GM18511 (cell line): ENCODE data around the gene P3R3URF.

Source experiments
- ATAC-seq: cut with Tn5 transposase; IDR thresholded peaks from one replicate; pipeline ENCODE4 v1.9.1; 2021; ENCODE audit warnings: mild to moderate bottlenecking, moderate library complexity; ENCODE audit not compliant: unreplicated experiment

P3R3URF gene

DNA sequence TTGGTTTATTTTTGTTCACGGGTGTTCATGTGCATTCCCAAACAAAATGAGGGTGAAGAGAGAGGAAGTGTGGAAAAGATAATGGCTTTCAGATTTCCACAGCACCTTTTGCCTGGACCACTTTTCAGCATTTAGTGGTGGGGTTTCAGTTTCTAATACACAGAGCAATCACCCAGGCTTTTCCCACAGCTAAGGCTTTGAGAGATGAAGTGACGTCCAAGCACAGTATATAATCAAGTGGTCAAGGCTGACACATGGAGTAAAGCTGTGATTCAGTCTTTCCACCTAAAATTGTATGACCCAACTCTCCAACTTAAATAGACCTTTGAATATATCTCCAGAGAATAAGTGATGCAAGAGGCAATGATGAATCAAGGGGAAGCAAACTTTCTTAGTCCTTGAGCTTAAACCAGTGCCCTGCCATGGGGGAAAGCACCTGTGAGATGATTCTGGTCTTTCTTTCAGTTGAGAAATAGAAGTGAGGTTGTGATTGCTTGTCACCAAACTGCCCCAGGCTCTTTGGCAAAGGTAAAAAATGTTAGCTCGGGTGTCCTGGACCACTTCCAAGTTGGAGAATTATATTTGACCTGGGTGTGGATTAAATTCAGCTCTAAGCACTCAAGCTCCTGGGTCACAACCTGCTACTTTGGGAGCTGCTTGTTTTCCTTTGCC lies 41.5 kb downstream of the P3R3URF start:
- no peak for ATAC-seq

DNA sequence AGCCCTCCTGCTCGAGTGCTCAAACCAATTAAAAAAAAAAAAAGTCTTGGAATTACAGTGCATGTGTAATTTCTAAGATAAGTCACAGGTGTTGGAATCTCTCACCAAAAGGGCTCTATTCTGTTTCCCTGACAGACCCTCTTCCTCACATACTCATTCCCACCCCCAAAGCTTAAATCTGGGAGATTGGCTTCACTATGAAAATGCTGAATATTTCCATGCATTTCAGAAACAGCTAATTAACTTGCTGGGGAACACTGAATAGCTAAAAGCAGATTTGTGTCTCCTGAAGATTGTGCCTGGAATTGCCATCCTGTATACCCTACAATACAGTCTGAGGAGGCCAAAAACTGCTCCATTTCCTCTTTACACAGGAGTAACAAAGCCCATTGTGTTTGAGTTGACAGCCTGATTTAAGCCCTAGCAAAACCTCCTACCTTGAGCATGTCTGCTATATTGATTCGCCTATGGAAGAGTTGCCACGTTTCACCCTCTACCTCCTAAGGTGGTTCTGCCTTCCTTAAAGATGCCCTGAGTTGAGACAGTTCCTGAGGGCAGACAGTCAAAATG lies 42.4 kb downstream of the P3R3URF start:
- no peak for ATAC-seq

DNA sequence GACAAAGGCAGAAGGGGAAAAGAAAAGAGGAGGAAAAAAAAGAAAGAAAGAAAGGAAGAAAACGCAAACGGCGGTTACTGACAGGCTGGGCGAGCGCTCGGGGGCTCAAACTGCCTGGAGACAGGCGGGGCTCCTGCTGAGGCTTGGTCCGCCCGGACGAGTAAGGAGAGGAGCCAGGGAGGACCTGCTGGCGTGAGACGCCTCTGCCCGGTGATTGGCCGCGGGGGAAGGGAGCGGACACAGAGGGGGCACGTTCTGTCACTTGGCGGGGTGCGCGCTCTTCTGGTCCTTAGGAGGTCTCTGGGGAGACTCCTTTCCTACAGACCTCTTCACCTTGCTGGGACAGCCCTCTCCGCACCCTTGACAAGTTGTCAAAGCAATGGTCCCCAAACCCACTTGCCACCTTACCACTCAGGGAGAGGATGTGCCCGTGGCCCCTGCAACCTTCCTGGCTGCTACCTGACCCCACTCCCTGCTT lies 43.1 kb downstream of the P3R3URF start:
- peak; percentile 65 for ATAC-seq

DNA sequence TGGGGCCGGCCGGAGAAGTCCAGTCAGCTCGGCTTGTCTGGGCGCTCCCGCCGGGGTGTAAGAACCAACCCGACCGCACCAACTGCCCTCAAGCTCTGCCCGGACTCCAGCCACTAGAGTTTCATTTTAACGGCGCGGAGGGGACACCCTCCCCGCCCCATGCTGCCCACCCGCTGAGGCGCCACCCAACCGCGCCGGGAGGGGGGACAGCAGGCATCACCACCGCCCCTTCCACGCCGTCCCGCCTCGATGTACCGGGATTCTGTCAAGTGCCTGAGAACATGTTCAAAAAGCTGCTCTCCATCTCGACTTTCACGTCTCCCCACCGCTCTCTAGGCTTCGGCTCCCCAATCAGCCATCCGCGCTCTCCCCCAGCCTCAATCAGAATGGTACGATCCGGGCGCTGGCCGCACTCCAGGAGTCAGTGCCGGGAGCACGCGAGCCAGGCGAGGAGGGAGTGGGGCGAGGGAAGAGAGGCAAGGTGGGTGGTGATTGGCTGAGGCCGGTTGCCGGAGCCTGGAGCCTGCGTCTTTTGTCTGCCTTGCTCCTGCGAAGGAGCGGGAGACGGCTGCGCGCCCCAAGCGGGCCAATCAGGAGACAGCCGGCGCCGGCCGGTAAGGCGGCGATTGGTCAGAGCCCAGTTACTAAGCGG lies 43.6 kb downstream of the P3R3URF start, which contains the start of gene PIK3R3:
TSS of gene PIK3R3 (minus strand) at position 101 of the 652 bp plus-strand sequence. CDS start 677 bp downstream, outside the sequence.
- peak; percentile 89 for ATAC-seq

DNA sequence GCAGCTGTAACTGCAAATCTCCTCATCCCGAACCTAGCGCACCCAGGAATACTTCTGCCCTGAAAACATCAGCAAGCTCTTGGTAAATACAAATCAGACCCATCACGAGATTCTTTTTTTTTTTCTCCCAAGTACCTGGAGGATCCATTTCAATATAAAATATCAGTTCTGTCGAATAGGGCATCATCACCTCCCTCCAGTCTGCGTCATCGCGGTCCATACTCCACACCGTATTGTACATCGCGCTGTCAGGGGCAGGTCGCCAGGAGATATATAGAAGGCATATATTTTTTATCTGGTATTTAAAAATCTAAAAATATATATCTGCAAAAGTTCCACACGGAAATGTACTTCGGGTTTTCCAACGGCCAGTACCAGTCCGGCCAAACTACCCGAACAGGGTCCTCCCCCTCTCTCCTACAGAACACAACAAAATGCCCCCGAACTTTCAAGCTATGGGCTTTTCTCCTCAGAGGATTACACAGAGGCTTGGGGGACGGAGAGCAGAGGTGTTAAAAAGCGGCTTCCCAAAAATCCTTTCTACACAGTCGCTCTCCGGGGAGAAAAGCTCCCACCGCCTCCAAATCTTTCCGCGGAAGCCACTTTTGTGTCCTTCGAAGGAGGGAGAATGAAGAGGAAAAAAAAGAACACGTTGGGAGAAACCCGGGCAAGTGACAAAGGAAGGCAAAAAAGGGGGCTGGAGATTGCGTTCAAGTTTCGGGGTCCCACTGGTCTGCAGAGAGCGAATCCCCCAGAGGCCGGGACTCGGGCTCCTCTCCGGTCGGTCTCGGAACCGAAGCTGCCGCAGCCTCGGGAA lies 44.4 kb downstream of the P3R3URF start:
- no peak for ATAC-seq

DNA sequence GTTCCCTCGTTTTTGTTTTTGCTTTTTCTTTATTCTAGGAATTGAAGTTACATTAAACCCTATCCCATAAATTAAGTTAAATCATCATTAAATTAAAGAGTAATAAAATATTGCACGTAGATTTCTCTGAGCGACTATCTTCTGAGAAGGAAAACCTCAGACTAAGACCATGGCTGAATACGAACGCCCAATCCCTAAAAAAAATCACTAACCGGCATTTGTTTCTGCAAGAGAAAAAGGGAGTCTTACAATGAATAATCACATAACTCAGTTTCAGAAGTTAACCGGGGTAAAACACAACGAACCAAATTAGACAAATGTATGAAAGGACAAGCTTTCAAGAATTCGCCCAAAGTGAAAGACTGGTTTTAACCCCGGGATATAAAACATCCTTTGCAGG lies 45.2 kb downstream of the P3R3URF start:
- ATAC-seq: no peak

DNA sequence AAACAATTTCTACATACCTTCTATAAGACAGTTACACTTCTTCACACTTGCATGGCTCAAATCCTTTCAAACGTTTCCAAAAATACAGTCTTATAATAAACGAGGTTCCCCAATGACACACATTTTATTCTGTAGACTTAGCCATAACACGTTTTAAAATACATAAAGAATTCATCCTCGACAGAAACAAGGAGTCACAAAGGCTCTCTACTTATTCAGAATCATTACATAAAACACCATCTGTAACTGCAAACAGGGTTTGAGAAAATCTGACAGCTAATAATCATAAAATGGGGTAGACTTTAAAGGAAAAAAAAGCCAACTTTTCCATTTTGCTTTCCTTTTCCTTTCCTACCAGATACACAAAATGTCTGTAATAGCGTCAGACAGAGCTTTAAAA lies 45.7 kb downstream of the P3R3URF start:
- no peak for ATAC-seq

DNA sequence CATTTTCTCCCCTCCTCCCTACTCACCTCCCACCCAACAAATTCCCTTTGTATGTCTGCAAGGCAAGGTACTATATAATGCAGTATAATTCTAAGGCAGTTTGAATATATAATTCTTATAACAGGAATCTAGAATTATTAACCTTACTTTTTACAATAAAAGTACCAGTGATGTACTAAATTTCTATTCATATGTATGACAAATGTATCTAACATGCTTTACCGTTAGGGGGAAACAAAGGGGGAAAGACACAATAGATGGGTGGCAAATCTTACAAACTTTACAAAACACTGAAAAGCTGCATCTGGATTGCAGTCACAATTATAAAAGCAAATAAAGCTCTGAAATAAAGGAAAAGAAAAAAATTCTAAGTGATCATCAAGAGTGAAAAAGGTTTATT lies 46.2 kb downstream of the P3R3URF start:
- ATAC-seq: no peak

DNA sequence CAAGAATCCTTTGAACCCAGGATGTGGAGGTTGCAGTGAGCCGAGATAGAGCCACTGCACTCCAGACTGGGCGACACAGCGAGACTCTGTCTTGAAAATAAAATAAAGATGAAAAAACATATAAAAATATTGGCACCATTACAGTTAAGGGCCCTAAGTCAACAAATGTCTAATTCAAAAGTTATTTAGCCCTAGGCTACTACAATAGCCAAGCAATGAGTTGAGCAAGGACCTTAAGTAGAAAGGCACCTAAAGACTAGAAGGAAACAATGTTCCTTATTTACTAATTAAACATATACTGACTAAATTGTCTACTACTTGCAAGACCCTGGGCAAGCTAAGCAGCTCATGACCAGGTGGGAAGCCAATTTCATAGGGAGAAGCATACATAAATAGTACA lies 47.9 kb downstream of the P3R3URF start:
- no peak for ATAC-seq
